COR-L47 (cell line): Measurements from ENCODE around the gene ARFIP1.
"Not testable (repeated sequence)": the region's sequence is repeated elsewhere in the genome, so short reads cannot be mapped to it uniquely, and the experiment has no call there.

Experiments used
- DNase-seq: peaks from one replicate; lab custom pipeline; 2025; lab: John Stamatoyannopoulos, UW

ARFIP1 gene

DNA sequence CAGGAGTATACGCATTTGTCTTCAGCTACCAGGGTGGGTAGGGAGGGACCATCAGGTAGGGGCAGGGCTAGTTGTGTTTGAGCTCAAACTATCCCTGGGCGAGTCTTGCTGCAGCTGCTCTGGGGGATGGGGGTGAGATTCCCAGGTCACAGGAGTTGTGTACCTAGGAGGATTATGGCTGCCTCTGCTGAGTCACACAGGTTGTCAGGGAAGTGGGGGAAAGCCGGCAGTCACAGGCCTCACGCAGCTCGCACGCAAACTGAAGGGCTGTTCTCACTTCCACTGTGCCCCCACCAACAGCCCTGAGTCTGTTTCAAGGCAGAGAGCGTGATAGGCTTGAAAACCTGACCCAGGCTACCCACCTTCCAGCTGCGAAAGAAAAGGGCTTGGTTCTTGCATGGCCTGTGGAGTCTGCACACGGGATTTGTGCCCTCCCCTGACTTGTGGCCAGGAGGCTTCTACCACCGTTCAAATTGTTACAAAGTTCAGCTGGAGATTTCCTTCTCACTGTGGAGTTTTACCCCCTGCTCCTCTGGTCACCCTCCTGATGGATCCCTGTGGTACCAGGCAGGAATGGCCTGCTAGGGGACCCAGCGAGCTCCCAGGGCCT is 63.8 kb downstream of the ARFIP1 start:
- DNase-seq, result no peak

DNA sequence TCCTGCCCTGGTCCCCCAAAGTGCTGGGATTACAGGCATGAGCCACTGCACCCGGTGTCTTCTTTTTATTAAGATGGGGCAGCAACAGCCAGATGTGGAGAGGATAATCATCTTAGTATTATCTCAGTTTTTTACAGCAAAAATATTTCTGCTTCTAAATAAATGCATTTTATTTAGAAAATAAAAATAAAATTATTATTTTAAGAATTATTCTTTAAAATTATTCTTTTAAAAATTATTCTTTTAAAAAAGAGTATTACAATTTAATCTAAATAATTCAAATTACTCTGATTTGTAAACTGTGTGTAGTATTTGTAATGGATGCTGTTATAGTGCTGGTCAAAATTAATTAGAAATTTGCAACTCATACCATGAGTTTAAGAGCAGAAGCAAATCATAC is 67.6 kb downstream of the ARFIP1 start:
- no peak for DNase-seq

DNA sequence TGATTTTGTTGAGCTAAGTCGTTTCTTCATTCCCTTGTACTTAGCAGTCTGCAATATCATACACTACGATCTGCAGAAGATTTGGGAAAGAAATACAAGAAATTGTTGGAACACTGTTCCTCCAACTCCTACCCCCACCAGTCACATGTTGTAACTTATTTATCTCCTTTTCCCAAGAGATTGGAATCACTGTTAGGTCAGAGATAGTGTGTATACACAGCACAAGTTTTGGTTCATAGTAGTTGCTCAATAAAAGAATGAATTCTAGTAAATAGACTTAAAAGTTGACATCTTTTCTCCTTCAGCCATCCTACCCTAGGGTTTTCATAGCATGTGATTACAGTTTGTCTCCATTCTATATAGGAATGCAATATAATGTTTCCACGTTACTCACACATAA is 68.8 kb downstream of the ARFIP1 start:
- no peak for DNase-seq

DNA sequence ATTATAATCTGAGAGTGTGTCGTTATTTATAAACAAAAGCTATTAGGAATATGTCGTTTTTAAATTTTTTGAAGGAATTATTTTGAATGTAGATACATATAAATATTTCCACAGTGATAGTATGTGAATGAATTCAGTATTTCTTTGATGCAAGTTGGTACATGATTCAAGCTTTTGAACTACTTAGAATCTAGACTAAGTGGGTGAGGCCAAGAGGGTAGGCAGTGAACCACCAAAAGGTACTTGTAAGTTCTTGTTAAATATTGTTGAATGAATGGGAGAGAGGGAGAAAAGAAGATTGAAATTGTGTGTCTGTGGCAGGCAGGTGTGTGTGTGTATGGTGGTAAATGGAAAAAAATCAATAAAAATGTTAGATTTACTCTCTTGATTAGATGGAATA is 69.6 kb downstream of the ARFIP1 start:
- no peak for DNase-seq

DNA sequence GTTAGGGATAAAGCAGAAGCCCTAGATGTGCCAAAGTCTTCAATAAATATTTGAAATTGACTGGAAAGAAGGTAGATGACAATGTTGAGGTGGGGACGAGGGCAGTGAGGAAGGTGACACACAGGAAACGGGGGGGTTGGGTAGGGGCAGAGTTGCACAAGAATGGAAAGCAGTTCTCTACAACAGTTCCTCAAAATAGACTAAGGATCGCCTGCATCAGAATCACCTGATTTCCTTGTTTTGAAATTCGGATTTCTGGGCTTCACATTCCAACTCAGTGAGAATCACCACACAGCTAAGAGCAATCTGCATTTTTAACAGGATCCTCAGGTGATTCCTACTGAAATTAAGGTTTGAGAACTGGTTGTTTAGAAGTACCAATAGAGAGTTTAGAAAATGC is 70.6 kb downstream of the ARFIP1 start:
- DNase-seq, result no peak

DNA sequence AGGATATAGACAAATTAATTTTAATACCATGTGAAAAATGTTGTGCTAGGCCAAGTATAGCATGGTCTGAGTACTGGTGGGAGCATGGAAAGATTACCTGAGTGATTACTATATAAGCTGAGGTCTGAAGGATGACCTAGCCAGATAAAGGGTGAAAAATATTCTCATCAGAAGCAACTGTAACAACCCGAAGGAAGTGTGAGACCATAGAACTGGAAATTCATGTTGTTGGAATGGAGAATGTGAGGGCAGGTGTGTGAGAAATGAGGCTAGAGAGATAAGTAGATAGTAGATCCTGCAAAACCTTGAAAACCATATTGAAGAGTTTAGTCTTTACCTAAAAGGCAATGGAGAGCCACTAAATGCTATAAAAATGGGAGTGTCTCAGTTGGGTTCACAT is 71.5 kb downstream of the ARFIP1 start:
- DNase-seq, result no peak

DNA sequence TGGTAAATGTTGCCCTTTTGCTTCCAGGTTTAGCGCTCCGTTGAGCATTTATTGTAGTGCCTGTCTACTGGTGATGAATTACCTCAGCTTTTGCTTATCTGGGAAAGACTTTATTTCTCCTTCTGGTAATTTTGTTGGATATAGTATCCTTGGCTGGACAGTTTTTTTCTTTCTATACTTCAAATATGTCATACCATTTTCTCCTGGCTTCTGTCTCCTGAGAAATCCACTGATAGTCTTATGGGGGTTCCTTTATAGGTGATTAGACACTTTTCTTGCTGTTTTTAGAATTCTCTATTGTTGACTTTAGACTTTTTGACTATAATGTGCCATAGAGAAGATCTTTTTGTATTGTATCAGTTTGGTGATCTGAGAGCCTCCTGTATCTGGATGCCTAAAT is 73.5 kb downstream of the ARFIP1 start:
- DNase-seq, result no peak

DNA sequence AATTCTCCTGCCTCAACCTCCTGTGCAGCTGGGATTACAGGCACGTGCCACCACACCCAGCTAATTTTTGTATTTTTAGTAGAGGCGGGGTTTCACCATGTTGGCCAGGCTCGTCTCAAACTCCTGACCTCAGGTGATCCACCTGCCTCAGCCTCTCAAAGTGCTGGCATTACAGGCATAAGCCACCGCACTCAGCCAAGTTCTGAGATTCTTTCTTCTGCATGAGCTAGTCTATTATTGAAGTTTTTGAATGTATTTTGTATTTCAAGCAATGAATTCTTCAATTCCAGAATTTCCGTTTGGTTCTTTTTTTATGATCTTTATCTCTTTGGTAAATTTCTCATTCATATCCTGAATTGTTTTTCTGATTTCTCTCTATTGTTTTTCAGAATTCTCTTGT is 74.3 kb downstream of the ARFIP1 start:
- DNase-seq, result not testable (repeated sequence)

DNA sequence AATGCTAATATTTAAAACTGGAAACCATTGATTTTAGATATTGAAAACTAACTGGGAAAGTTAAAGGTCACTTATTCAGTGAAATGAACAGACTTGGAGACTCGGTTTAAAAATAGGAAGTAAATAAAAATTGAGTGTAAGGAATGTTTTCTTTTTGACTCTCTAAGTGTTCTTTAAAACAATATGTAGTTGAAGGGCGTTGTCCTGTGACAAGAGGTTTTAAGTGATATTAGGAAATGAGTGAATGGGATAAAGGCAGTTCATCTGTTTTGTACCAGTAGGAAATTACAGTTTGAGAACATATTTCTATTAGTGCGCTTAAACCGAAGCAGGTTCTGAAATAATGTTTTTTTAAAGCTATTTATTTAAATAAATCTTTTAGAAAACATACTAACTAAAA is 77.2 kb downstream of the ARFIP1 start:
- DNase-seq, result no peak

DNA sequence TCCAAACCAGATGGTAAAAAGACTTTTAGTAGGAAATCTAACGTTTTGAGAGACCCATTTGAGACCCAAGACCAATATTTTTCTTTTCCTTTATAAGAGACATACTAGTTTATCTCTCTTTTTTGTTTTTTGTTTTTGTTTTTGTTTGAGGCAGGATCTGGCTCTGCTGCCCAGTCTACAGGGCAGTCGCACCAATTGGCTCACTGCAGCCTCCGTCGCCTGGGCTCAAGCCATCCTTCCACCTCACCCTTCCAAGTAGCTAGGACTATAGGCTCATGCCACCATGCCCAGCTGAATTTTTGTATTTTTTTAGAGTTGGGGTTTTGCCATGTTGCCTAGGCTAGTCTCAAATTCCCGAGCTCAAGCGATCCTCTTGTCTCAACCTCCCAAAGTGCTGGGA is 79.2 kb downstream of the ARFIP1 start:
- DNase-seq, result no peak

DNA sequence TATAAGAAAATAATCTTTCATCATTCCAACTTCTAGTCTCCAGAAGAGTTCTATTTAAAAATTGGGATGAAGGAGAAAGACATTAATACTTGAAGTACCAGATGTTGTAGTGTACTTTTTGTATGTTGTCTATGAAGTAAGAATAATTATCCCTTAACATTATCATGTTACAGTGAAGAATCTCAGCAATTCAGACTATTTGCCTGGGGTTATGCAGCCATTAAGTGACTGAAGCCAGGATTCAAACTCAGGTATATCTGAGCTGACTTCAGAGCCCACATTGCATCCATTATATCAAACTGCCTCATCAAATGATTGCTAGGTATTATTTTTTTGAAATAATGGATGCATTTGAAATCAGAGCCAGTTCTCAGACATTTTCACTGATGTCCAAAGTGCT is 80.3 kb downstream of the ARFIP1 start:
- DNase-seq, result no peak

DNA sequence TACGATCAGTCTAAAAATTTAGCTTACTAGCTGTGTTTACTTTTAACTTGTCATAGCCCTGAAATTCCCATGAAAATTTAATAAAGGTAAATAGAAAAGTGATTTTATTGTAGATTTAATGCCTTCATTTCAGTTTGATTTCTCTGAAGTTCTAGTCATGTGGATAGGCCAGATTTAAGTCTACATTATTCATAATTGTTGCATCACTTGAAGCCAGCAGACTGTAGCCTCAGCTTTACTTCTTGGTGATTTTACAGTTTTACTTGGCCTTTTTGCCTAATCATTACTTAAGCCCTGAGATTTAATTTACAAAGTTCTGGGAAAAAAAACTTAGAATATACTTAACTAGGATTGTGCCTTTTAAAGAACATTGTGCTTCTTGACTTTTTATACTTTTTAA is 82.9 kb downstream of the ARFIP1 start:
- DNase-seq, result no peak

DNA sequence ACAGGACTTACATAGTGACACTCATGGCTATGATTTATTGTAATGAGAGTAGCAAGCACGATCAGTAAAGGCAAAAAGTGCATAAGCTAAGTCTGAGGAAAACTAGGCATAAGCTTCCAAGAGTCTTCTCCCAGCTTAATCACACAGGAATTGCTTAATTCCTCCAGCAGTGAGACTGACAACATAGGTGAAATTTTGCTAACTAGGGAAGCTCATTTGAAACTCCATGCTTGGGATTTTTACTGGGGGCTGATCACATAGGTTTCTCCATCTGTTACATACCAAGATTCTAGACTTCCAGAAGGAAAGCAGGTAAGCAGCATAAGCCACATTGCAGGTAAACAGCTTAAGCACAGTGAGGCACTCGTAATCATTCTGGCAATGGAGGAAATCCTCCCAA is 84.6 kb downstream of the ARFIP1 start:
- DNase-seq, result no peak

DNA sequence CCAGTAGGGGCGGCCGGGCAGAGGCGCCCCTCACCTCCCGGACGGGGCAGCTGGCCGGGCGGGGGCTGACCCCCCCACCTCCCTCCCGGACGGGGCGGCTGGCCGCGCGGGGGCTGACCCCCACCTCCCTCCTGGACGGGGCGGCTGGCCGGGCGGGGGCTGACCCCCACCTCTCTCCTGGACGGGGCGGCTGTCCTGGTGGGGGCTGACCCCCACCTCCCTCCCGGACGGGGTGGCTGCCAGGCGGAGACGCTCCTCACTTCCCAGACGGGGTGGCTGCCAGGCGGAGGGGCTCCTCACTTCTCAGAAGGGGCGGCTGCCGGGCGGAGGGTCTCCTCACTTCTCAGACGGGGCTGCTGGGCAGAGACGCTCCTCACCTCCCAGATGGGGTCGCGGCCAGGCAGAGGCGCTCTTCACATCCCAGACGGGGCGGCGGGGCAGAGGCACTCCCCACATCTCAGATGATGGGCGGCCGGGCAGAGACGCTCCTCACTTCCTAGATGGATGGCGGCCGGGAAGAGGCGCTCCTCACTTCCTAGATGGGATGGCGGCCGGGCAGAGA is 86.8 kb downstream of the ARFIP1 start:
- DNase-seq, result not testable (repeated sequence)

DNA sequence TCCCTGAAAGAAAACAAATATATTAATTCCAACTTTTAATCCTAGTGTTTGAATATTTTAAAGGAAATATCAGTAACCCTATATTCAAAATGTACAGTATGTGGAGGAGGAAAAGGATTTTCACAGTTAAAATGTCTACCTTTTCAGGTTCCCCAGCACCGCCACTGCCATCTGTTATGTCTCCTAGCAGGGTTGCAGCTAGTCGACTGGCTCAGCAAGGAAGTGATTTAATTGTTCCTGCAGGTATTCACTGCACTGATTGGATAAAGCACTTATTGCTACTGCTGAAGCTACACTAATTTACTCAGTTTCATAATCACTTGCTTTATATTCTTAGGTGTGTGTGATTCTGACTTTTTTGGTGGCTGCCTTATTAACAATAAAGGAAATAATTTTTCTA is 90.9 kb downstream of the ARFIP1 start:
- DNase-seq, result no peak

DNA sequence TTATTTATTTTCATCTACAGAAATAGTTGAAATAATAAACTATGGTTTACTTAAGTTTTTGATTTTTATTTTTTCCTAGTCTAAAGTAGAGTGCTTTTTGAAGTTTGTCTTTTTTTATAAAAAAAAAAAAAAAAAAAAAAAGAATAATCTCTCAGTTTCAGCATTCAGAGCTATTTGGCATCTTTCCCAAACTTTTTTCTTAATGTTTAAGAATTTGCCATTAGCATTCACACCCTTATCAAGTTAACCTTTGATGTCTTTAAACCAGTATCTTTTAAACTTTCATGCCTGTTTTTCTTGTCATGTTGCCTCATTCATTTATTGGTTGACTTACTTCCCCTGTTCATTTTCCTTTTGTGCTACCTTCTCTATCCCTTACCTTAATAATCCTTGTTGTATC is 95.5 kb downstream of the ARFIP1 start:
- DNase-seq, result no peak

DNA sequence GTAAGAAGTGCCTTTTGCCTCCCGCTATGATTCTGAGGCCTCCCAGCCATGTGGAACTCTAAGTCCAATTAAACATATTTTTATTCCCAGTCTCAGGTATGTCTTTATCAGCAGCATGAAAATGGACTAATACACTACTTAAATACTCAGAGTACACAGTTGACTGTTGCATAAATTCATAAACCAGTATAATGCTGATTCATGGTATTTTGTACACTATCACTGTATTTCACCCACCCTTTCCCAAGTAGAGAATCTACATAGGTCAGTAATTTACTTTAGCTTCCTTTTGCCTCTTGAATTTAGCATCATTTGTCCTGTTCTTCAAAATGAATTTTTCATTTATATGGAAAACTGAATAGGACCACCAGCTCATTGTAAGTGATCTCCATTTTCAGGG is 98.1 kb downstream of the ARFIP1 start:
- DNase-seq, result no peak

DNA sequence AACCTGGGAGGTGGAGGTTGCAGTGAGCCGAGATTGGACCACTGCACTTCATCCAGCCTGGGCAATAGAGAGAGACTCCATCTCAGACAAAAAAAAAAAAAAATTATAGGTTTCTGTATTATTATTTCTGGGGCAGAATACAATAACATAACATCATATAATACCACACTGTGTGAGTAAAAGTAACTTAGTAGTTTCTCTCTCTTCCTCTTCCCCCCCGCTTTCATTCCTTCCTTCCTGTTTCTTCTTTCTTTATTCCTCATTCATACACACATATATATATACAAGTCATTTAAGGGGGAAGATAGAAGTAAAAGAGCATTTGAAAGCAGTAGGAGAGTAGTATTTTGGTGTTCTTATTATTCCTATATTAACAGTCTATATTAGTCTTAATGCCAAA is 100.5 kb downstream of the ARFIP1 start:
- DNase-seq, result no peak

DNA sequence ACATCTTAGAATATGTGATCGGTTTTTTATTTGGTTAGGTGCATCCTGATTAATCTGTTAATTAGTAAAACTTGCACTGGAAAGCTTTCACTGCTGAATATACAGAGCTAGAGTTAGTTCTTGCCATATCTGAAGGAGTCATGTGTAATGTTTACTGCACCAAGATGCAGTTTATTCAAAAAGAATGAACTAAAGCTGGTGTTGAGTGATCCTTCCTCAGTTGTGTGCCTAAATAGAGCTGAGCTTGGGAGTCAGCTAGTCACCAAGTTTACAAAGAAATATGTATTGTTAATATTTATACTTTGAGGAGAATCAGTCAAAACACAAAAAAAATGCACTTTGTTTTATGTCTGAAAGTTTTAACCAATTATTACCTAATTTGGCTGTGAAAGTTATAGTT is 102.2 kb downstream of the ARFIP1 start:
- DNase-seq, result no peak

DNA sequence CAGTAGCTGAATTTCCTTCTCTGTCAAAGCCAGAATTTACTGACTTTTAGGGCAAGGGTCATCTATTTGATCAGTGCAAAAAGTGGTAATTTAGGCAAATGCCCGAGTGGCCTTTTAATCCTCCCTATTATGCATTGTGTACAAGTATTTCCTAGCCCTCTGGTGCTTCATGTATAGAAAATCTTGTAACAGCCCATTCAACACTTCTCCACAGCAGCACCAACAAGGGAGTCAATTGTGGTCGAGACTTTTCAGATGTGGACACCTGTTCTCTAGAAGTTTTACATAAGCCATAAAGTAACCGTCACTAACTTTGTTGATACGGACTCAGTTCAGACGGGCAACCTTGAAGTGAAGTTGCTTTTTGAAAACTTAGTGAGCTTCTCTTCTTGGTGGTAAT is 105.4 kb downstream of the ARFIP1 start:
- no peak for DNase-seq

DNA sequence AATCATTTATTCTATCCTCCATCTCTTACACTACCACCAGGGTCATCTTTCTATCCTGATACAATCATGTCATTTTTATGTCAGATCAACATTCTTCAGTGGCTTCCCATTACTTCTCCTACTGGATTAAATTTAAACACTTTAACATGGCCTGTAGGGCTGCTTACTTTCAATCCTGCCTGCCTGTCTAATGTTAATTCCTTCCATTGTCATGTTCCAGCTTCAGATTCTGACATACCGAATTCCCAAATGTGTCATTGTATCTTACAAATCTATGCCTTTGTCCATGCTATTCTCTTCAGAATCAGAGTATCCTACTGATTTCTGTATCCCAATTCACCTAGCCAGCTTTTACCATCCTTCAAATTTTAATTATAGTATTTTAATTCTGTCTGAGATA is 106.4 kb downstream of the ARFIP1 start:
- no peak for DNase-seq

DNA sequence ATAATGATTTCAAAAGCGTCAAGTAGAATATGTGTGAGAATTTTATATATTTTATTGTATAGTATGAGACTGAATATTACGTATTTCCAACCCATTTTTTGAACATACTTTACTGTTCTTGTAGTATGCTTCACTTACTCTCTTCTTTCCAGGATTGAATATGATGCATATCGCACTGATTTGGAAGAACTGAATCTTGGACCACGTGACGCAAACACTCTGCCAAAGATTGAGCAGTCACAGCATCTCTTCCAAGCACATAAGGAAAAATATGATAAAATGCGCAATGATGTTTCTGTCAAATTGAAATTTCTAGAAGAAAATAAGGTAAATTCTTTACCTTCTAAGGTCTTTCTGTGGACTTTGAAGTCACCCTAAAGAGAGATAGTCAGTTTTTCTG is 108.2 kb downstream of the ARFIP1 start:
- DNase-seq, result no peak

DNA sequence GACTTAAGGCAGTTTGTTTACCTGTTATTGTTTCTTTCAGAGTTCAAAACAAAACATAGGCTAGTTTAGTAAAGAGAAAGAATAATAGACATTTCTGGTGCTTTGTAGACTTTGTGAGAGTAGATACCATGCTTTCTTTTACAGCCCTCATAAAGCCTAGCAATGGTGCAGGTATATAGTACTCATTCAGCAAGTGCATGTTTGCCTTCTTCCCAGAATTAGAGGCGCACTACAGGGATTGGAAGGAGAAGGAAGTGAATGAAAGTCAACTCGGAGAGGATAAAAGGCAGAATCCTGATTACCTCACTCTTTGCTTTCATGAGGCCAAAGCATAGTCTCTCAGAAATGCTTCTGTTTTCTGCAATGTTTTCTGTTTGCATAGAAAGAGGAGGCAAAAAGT is 113.2 kb downstream of the ARFIP1 start:
- no peak for DNase-seq

DNA sequence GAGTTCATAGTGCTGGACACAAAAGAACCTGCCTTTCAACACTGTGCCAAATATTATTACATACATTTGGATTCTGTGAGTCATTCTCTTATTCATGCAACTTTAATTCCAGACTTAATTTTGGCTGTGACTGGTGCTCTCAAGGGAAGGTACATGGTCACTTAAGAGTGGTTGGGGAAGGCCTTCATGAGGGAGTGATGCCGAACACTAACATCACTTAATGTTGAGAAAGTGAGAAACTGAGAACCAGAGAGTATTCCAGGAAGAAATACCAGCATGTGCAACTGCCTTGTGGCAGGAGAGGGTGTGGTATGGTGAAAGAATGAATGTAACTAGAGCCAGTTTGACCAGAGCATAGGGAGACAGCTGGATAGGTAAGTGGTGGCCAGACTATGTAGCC is 114.9 kb downstream of the ARFIP1 start:
- DNase-seq, result no peak

DNA sequence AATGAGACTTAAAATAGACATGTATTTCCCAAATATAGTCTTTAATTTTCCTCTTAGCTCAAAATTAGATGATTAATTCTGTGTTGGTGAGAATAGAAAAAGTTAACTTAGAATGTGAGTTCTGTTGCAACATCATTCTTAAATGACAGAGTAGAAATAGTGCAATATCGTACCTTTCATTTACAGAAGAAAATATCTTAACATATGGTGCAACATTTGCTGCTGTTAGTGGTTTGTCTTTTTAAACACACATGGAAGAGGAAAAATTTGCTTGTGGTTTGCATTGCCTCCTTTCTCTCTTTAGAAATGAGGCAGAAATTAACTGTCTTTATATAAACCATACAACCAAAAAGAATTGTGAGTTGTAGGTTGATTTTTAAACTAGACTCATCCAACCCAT is 117.1 kb downstream of the ARFIP1 start:
- no peak for DNase-seq
